ENCODE measurements around the gene GLIPR2.
A peak's percentile ranks its signal among the peaks of the same experiment; 100 is the strongest.
"Not testable (repeated sequence)": the region's sequence is repeated elsewhere in the genome, so short reads cannot be mapped to it uniquely, and the experiment has no call there.

The GLIPR2 gene

DNA sequence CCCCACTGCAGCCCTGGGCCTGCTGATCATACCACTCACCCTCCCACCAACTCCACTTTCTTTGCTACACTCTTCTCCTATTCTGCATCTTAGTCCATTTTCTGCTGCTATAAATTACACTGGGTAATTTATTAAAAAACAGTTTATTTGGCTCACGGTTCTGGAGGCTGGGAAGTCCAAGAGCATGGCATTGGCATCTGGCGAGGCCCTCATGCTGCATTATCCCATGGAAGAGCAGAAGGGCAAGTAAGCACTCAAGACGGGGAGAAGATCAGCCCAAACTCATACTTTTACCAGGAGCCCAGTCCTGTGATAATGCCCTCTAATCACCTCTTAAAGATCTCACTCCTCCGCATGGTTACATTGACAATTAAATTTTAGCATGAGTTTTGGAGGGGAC is 9.4 kb downstream of the GLIPR2 start:
- DNase-seq: no peak

DNA sequence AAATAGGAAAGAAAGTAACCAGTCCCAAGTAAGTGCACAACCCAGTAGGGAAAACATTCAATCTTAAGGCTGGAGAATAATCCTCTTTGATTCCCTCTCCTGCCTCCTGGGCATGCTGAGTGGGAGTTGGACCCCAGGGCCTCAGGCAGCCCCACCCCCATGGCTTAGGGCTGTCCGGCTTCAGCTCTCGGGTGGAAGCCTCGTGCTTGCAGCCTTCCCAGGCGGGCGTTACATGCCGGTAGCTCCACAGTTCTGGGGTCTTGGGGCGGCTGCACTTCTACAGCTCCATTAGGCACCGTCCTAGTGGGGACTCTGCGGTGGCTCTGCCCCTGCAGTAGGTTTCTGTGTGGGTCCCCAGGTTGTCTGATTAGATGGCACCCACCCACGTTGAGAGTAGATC is 10.1 kb downstream of the GLIPR2 start:
- no peak for DNase-seq

DNA sequence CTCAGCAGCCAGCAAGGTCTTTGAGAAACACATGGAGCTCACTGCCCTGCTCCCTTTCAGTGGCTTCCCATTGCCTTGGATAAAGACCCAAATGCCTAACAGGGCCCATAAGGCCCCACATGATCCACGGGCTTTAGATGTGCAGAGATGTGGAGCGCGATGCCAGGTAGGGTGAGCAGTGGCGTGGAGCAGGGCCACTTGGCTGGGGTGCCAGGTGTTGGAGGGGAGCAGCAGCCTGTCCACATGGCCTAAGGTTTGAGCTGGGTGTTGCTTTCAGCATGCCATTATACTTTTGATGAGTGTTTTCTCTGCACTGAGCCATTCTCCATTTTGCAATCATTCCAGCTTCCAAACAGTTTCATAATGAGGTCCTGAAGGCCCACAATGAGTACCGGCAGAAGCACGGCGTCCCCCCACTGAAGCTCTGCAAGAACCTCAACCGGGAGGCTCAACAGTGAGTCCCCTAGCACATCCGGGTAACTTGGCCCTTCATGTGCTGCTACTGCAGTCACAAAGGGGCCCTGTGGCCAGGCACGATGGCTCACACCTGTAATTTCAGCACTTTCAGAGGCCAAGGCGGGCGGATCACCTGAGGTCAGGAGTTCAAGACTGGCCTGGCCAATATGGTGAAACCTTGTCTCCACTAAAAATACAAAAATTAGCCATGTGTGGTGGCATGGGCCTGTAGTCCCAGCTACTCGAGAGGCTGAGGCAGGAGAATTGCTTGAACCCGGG is 11.1 kb downstream of the GLIPR2 start:
- DNase-seq: no peak

DNA sequence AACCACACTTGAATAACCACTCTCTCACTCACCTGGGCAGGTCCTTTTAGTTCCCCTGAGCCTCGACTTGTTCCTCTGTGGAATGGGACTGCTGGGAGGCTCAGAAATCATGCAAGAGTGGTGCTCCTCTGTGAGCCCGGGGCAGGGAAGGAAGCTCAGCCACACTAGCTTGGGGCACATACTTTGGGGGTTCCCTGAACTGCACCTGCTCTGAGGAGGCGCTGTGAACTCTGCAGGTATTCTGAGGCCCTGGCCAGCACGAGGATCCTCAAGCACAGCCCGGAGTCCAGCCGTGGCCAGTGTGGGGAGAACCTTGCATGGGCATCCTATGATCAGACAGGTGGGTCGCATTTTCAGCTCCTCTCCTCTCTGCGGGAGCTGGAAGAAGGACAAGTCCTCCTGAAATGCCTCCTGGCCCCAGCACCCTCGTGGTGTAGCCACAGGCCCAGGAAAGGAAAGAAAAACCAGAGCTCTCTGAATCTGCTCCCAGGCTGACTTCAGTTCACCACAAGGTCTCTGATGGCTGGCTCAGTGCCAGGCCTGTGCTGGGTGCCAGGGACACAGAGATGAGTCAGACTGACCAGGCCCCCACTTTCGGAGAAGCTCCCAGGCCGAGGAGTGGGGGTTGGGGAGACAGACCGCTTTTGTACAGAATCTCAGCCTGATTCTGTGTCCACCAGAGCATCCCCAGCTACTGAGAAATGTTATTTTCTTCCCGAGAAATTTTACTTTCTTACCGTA is 11.9 kb downstream of the GLIPR2 start:
- peak; percentile 95 for DNase-seq

DNA sequence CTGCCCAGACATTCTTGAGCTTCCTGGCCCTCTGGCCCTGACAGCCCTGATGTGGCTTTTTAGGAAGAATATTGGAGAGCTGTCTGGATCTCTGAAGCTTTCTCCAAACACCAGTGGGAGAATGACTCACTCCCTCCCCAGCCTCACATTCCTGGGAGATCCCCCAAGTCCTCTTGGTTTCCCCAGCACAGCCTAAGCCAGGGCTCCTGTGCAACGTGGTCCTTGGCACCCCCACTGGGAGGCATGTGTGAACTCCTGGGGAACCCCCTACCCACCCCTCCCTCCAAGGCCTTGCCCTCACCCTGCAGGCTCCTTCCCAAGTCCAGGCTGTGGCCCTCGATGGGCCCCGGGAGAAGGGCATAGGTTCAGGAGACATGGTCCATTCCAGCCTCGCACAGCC is 12.7 kb downstream of the GLIPR2 start:
- DNase-seq: no peak

DNA sequence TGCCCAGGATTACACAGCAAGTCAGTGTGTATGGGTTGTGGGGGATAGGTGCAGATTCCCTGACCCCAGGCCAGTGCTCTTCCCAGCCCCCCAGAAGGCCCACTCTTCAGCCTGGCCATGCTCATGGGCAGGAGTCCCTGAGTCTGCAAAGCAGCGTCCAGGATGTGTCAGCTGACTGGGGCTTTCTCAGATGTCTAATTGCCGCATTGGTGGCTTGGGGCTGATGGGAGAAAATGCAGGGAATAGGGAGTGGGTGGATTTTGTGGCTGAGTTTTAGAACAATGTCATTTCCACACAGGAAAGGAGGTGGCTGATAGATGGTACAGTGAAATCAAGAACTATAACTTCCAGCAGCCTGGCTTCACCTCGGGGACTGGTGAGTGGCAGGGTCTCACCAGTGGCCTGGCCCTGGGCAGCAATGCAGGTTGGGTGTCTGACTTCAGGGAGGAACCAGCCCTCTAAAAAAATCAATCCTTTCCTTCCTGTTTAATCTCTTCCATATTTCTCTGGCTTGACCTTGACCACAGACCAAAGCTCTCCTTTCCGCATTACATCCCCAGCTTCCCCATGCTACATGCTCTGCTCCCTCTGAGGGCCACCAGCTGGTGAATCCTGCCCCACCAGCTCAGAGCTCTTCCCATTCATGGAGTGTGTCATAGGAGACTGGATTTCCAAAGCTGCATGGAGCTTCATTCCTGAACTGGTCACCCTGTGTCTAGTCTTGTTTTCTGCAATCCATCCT is 14.2 kb downstream of the GLIPR2 start:
- DNase-seq: no peak

DNA sequence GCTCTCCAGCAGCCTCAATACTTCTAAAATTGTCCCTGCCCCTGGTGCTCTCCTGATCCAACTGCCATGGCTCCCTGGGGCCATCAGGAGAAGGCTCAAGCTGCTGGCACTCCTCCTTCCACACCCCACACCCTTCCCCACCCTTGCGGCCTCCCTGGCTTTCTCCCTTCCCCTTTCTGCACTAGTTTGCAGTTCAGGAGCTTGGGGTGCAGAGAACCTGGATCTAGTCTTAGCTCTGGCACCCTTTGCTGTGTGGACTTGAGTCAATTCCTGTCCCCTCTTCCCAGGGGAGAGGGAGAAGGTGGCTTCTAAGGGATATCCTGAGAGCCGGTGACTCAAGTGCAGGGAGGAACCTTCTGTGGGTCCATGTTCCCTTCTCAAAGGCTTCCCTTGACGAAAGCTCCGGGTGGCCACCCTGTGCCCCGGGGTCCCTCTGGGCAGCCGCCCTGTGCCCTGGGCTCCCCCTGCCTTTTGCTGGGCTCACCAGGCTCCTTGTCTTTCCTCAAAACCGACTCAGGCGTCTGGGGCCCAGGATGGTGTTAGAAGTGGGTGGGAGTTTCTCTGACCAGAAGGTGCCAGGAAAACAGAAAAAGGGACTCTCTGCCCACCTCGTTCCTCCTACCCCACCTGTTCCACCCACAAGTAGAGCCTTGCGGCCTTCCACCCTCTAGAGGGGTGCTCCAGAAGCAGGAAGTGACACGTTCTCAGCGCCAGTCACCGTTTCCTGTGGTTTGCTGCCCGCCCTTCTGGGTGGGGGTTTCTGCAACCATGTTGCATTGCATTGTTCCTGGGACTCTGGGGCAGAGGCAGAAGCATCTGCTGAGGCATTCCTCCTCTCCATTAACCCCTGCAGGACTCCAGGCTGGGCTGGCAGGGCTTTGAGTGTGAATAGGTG is 15.0 kb downstream of the GLIPR2 start:
- no peak for DNase-seq

DNA sequence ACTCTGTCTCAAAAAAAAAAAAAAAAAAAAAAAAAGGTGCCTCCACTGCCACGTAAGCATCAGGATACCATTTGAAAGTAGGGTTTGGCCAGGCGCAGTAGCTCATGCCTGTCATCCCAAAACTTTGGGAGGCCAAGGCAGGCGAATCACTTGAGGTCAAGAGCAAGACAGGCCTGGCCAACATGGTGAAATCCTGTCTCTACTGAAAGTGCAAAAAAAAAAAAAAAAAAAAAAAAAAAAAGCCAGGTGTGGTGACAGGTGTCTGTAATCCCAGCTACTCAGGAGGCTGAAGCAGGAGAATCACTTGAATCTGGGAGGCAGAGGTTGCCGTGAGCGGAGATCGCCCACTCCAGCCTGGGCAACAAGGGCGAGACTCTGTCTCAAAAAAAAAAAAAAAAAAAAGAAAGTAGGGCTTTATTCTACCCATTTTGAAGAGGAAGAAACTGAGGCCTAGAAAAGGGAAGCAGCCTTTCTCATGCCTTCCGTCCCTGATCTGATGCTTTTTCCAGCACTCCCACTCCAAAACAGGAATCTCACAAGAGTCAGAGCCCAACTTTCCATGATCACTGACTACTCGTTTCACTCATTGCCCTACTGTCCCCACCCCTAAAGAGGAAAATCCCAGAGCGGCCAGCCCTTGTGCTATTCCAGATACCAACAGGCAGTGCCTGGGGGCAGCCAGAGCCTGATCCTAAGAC is 16.4 kb downstream of the GLIPR2 start:
- DNase-seq: no peak

DNA sequence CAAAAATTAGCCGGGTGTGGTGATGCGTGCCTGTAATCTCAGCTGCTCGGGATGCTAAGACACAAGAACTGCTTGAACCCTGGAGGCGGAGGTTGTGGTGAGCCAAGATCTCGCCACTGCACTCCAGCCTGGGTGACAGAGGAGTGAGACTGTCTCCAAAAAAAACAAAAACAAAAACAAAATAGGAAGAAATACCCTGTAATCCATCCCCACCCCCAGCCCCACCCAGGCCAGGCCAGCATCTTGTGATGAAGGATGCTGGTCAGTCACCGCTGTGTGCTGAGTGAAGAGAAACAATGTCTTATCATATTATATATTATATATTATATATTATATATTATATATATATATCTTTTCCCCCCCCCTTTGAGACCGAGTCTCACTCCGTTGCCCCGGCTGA is 17.2 kb downstream of the GLIPR2 start:
- no peak for DNase-seq

DNA sequence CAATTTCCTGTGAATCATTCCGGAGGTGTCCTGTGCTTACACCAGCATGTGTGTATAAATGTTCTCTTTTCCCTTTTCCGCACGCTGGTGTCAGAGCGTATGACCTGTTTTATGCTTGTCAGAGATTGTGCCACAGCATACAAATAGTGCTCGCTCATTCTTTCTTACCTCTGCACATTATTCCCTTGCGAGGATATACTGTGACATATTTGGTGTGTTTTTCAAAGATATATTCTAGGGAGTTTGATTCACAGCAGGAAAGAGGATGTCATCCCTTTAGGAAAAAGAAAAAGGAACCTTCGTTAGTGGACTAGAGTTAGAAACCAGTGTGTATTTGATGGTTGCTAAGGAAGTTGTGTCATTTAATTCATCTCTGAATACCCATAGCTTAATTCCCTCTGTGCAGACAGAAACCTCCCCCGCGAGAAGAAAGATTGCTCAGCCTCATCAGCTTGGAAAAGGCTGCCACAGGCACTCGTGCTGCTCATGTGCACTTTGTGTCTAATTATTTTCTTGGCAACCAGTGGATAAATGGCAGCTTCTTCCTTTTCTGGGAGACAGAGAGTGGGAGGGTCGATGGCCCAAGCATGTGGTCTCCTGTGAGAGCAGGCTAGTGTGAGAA is 17.9 kb downstream of the GLIPR2 start:
- peak; percentile 55 for DNase-seq

DNA sequence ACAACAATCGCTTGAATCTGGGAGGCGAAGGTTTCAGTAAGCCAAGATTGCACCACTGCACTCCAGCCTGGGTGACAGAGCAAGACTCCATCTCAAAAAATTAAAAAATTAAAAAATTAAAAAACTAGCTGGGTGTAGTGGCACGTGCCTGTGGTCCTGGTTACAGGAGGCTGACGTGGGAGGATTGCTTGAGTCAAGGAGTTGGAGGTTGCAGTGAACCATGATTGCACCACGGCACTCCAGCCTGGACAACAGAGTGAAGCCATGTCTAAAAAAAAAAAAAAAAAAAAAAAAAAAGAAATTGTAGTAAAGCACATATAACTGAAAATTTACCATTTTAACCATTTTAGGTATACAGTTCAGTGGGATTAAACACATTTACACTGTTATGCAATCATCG is 19.6 kb downstream of the GLIPR2 start:
- no peak for DNase-seq

DNA sequence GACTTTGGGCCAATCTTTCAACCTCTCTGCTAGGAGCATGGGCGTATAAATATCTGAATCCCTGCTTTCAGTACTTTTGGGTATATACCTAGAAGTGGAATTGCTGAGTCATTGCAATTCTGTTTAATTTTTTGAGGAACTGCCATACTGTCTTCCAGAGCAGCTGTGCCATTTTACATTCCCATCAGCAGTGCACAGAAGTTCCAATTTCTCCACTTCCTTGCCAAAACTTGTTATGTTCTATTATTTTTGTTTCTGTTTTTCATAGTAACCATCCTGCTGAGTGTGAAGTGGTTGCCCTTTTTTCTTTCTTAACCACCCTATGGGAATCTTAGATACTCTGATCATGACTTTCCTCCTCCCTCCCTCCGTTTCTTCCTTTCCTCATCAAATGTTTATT is 21.6 kb downstream of the GLIPR2 start:
- DNase-seq: no peak

DNA sequence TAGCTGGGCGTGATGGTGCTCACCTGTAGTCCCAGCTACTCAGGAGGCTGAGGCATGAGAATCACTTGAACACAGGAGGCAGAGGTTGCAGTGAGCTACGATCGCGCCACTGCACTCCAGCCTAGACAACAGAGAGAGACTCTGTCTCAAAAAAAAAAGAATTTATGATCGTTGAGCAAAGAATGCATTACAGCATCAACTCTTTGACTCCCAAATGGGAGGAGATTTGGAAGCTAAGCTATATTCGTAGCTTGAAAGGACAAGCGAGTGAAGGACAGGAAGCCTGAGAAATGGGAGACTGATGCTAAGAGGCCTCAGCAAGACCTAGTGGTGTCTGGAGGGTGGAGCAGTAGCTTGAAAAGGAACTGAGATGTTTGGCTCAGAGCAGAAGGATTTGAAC is 22.4 kb downstream of the GLIPR2 start:
- no peak for DNase-seq

DNA sequence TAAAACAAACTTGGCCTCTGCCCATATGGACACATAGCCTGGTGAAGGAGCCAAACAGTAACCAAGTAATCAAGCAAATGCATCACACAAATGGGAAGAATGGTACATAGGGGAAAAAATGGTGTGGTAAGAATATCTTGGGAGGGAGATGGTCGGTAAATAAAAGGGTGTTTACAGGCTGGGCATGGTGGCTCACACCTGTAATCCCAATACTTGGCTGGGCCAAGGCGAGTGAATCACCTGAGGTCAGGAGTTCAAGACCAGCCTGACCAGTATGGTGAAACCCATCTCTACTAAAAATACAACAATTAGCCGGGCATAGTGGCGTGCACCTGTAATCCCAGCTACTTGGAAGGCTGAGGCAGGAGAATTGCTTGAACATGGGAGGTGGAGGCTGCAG is 23.0 kb downstream of the GLIPR2 start:
- DNase-seq: not testable (repeated sequence)

DNA sequence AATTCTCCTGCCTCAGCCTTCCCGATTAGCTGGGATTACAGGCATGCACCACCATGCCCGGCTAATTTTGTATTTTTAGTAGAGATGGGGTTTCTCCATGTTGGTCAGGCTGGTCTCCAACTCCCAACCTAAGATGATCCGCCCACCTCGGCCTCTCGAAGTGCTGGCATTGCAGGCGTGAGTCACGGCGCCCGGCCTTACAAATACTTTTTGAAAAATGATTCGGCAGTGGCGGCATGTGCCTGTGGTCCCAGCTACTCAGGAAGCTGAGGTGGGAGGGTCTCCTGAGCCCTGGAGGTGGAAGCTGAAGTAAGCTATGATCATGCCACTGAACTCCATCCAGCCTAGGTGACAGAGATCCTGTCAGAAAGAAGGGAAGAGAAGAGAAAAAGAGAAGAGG is 23.6 kb downstream of the GLIPR2 start:
- not testable (repeated sequence) for DNase-seq

DNA sequence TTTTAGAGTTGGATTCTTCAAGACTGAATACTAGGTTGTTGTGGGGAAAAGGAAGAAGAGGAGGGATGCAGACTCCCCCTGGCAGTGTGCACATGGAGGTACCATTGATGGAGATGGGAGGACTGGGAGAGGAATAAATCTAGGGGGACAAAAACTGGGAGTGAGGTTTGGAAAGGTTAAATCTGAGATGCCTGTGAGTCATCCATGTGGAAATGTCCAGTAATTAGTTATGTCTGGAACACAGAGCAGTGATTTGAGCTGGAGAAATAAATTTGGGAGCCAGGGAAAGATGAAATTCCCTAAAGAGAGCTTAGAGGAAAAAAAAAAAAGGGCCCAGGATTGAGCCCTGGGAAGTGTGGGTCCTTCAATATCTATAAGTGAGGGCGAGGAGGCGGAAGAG is 24.7 kb downstream of the GLIPR2 start:
- DNase-seq: no peak

DNA sequence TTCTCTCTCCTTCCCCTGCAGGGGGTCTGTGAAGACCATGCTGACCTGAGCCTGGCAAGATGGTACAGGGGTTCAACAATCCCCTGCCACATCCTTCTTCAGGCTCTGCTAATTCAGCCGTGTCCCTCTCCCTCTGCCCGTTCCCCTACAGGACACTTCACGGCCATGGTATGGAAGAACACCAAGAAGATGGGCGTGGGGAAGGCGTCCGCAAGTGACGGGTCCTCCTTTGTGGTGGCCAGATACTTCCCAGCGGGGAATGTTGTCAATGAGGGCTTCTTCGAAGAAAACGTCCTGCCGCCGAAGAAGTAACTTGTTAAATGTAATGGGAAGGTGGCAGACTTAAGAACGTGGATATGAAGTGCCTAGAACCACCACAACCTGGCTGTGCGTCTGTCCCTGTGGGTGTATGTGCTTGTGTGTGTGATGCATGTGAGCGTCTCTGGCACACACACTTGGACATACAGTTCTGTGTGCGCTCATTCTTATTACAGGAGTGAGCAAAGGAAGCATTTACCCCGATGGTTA is 25.7 kb downstream of the GLIPR2 start:
- no peak for DNase-seq

DNA sequence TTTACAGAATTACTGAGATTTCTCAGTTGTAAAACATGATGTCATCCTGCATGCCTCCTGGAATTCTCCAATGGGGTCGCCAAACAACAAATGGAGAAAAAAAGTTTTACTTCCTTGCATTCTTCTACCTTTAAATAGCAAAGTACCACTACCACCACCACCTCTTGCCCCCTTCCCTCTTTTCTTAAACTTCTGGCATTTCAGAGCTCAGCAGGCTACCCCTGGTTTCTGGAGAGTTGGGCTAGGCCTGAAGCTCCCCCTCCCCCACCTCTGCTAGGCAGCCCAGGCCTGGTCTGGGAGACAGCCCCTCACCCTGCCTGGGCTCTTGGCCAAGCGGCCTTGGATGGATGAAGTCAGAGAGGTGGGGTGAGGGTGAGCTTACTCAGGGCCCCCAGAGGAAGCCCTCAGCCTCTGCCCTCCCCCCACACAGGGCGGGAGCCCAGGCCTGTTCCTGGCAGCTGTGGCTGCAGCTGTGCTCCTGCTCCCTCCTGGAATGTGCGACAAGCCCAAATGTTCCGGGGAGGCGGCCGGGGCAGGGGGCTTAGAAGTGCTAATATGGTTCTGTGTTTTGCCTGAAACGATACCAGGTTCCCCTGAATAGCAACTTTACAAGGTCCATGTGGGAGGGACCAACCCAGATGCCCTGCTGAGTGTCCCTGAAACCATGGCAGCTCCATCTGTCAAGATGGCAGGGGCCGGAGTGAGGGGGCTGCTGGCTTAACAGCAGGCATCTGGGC is 26.7 kb downstream of the GLIPR2 start:
- DNase-seq: peak; percentile 61

DNA sequence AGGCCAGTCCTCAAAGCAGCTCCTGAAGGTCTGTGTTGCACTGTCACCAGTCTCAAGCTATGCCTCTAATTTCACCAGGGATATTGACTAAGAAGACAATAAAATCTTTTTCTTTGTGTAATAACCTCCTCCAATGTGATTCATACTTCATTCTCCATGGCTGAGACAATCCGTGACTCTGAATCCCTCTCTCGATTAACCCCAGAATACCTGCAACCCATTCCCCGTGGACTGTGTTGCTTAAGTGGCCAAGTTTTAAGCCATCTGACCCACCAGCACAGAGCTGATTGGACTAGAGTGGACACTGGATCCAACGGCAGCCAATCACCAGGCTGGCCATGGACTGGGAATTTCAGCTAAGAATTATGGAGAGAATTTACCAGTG is 27.2 kb downstream of the GLIPR2 start:
- DNase-seq: no peak

DNA sequence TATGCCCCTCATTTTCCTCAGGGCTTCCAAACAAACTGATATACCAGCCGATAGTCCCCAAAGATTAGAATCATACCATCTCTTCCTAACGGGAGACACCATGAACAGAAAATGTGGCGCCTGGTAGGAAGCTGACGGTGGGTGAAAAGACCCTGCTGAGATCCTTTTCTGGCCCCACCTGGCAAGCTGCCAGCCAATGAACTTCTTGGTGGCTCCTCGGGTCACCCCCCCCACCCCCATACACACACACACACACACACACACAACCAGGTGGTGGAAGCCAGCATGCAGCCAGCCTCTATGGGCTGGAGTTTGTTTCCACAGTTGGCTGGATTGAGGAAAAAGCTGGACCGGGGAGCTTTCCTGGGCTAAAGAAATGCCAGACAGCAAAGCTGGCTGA is 27.8 kb downstream of the GLIPR2 start:
- no peak for DNase-seq

DNA sequence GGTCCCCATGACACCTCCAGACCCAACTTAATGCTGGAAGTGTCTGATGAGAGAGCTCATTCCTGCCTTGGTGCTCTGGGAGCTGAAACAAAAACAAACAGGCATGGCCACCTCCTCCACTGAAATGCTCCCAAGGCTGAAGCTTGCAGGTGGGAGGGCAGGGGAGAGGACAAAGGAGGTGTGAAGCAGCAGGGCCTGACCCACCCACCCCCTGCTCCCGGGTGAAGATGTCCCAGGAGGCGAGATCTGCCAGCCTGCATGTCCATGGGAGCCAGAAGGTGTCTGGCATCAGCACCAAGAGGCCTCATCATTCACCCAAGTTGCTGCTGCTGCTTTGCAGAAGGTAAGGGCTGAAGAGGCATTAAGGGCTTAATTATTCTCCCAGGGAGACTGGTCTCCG is 28.5 kb downstream of the GLIPR2 start:
- no peak for DNase-seq

Data from midbrain (tissue), 1 donor.